Measurements from ENCODE around the gene SLC12A8. TPM values are rescaled to one million over a fixed set of nuclear protein-coding genes. Genes with fewer than 3 reads are reported as not detected.

SLC12A8 gene
- total RNA-seq, 2 experiments from 2014 or later, result 0.26 to 0.39 TPM

- Mint-ChIP-seq H3K9me3 (ENCODE audit: low read depth) (no peaks in the 10 kb centered on the region), H3K36me3 (ENCODE audit: low read depth) (no peaks in the 10 kb centered on the region), H3K27me3 (peaks cover 19% of the 10 kb centered on the region), H3K27ac (no peak overlapping the region), H3K4me3 (no peak overlapping the region), H3K4me1 (no peaks in the 10 kb centered on the region)
- ChIA-PET POLR2A (no interaction called here), CTCF (interaction anchor here (0.6 kb wide), 1 partner anchor 447 kb away, joined by 3 read pairs; no protein-coding TSS in a partner anchor)
- DNase-seq (no peak), ATAC-seq (no peak)
- intact Hi-C loops (cut with DNase I, micrococcal nuclease), result no loop called here
Measured at GRCh38 chr3:125194061-125194848, 18.3 kb downstream of the SLC12A8 start.

- Mint-ChIP-seq H3K4me1 (no peaks in the 10 kb centered on the region), H3K27me3 (peaks cover 17% of the 10 kb centered on the region), H3K36me3 (ENCODE audit: low read depth) (no peaks in the 10 kb centered on the region), H3K9me3 (ENCODE audit: low read depth) (no peaks in the 10 kb centered on the region), H3K4me3 (no peak overlapping the region), H3K27ac (no peak overlapping the region)
- DNase-seq (no peak), ATAC-seq (no peak)
- intact Hi-C loops (cut with DNase I, micrococcal nuclease), result no loop called here
- ChIA-PET POLR2A (no interaction called here), CTCF (interaction anchor here (0.6 kb wide), 1 partner anchor 22 kb away, joined by 3 read pairs; no protein-coding TSS in a partner anchor)
Measured at GRCh38 chr3:125192190-125193035, 20.1 kb downstream of the SLC12A8 start.

- no peak for DNase-seq
- no peaks in the 10 kb centered on the region for H3K4me1 Mint-ChIP-seq
- peak; percentile 44 for ATAC-seq
- ChIA-PET POLR2A (no interaction called here), CTCF (interaction anchor here (0.6 to 0.7 kb wide), 2 partner anchors 21 to 39 kb away, joined by 3 read pairs; no protein-coding TSS in a partner anchor)
- no peak overlapping the region for H3K27ac Mint-ChIP-seq
- no peaks in the 10 kb centered on the region for H3K36me3 Mint-ChIP-seq (ENCODE audit: low read depth)
- intact Hi-C loops (cut with DNase I, micrococcal nuclease), result no loop called here
- H3K27me3 Mint-ChIP-seq, result peaks cover 16% of the 10 kb centered on the region
- H3K4me3 Mint-ChIP-seq, result no peak overlapping the region
- no peaks in the 10 kb centered on the region for H3K9me3 Mint-ChIP-seq (ENCODE audit: low read depth)
Measured at GRCh38 chr3:125191730-125192129, 20.8 kb downstream of the SLC12A8 start.

- H3K27ac Mint-ChIP-seq, result no peak overlapping the region
- intact Hi-C loops (cut with DNase I, micrococcal nuclease), result no loop called here
- ATAC-seq (no peak), DNase-seq (no peak)
- ChIA-PET POLR2A (no interaction called here), CTCF (interaction anchor here (0.7 kb wide), 1 partner anchor 38 kb away, joined by 3 read pairs; no protein-coding TSS in a partner anchor)
- peaks cover 16% of the 10 kb centered on the region for H3K27me3 Mint-ChIP-seq
- H3K4me3 Mint-ChIP-seq, result no peak overlapping the region
- no peaks in the 10 kb centered on the region for H3K36me3 Mint-ChIP-seq (ENCODE audit: low read depth)
- H3K4me1 Mint-ChIP-seq, result peaks cover 3% of the 10 kb centered on the region
- H3K9me3 Mint-ChIP-seq (ENCODE audit: low read depth), result no peaks in the 10 kb centered on the region
Measured at GRCh38 chr3:125191256-125191655, 21.3 kb downstream of the SLC12A8 start.

GRCh38 chr3:125190786-125191185 lies 21.8 kb downstream of the SLC12A8 start:
- intact Hi-C loops (cut with DNase I, micrococcal nuclease), result no loop called here
- H3K27ac Mint-ChIP-seq, result no peak overlapping the region

GRCh38 chr3:125189378-125190165 lies 23.0 kb downstream of the SLC12A8 start:
- ChIA-PET POLR2A (no interaction called here), CTCF (interaction anchor here (0.7 to 1.0 kb wide), 2 partner anchors 13 to 247 kb away, joined by 3 read pairs; no protein-coding TSS in a partner anchor)
- no peak for DNase-seq
- ATAC-seq, result no peak
- Mint-ChIP-seq H3K9me3 (ENCODE audit: low read depth) (no peaks in the 10 kb centered on the region), H3K4me1 (peaks cover 5% of the 10 kb centered on the region), H3K36me3 (ENCODE audit: low read depth) (no peaks in the 10 kb centered on the region), H3K27ac (no peak overlapping the region), H3K27me3 (peaks cover 15% of the 10 kb centered on the region), H3K4me3 (no peak overlapping the region)
- intact Hi-C loops (cut with DNase I, micrococcal nuclease), result no loop called here

More at GRCh38 chr3:125190786-125191185, 21.8 kb downstream of the SLC12A8 start:
- ChIA-PET POLR2A (no interaction called here), CTCF (interaction anchor here (0.7 kb wide), 1 partner anchor 1744 kb away, joined by 3 read pairs; no protein-coding TSS in a partner anchor)
- Mint-ChIP-seq H3K4me3 (no peak overlapping the region), H3K36me3 (ENCODE audit: low read depth) (no peaks in the 10 kb centered on the region), H3K27me3 (peaks cover 16% of the 10 kb centered on the region), H3K9me3 (ENCODE audit: low read depth) (no peaks in the 10 kb centered on the region), H3K4me1 (peaks cover 5% of the 10 kb centered on the region)
- DNase-seq (no peak), ATAC-seq (no peak)

GRCh38 chr3:125188955-125189354 lies 23.6 kb downstream of the SLC12A8 start:
- H3K36me3 Mint-ChIP-seq (ENCODE audit: low read depth), result no peaks in the 10 kb centered on the region
- H3K4me3 Mint-ChIP-seq, result no peak overlapping the region
- ChIA-PET POLR2A (no interaction called here), CTCF (interaction anchor here (0.7 to 1.3 kb wide), 2 partner anchors 14 to 21 kb away, joined by 3 to 4 read pairs; no protein-coding TSS in a partner anchor)
- H3K9me3 Mint-ChIP-seq (ENCODE audit: low read depth), result no peaks in the 10 kb centered on the region
- ATAC-seq, result no peak
- no peak for DNase-seq
- H3K27ac Mint-ChIP-seq, result no peak overlapping the region
- peaks cover 5% of the 10 kb centered on the region for H3K4me1 Mint-ChIP-seq
- H3K27me3 Mint-ChIP-seq, result peaks cover 13% of the 10 kb centered on the region
- intact Hi-C loops (cut with DNase I, micrococcal nuclease), result no loop called here

- ATAC-seq (no peak), DNase-seq (no peak)
- Mint-ChIP-seq H3K27ac (no peak overlapping the region), H3K4me1 (peaks cover 5% of the 10 kb centered on the region), H3K9me3 (ENCODE audit: low read depth) (no peaks in the 10 kb centered on the region), H3K36me3 (ENCODE audit: low read depth) (no peaks in the 10 kb centered on the region), H3K4me3 (no peak overlapping the region), H3K27me3 (peaks cover 7% of the 10 kb centered on the region)
- ChIA-PET POLR2A (no interaction called here), CTCF (interaction anchor here (0.6 to 1.3 kb wide), 2 partner anchors 19 to 242 kb away, joined by 3 to 4 read pairs; no protein-coding TSS in a partner anchor)
- intact Hi-C loops (cut with DNase I, micrococcal nuclease), result no loop called here
Measured at GRCh38 chr3:125187599-125187910, 25.0 kb downstream of the SLC12A8 start.

- peaks cover 3% of the 10 kb centered on the region for H3K27me3 Mint-ChIP-seq
- H3K27ac Mint-ChIP-seq, result no peak overlapping the region
- H3K36me3 Mint-ChIP-seq (ENCODE audit: low read depth), result no peaks in the 10 kb centered on the region
- no peak overlapping the region for H3K4me3 Mint-ChIP-seq
- intact Hi-C loops (cut with DNase I, micrococcal nuclease), result no loop called here
- POLR2A ChIA-PET, result no interaction called here
- H3K4me1 Mint-ChIP-seq, result peaks cover 5% of the 10 kb centered on the region
- no peaks in the 10 kb centered on the region for H3K9me3 Mint-ChIP-seq (ENCODE audit: low read depth)
- CTCF ChIA-PET, result interaction anchor here (0.8 kb wide), 1 partner anchor 80 kb away, joined by 4 read pairs; no protein-coding TSS in a partner anchor
- ATAC-seq, result no peak
- DNase-seq, result no peak
Measured at GRCh38 chr3:125186800-125187598, 25.5 kb downstream of the SLC12A8 start.

GRCh38 chr3:125186261-125186787 lies 26.2 kb downstream of the SLC12A8 start:
- peaks cover 5% of the 10 kb centered on the region for H3K4me1 Mint-ChIP-seq
- intact Hi-C loops (cut with DNase I, micrococcal nuclease), result no loop called here
- H3K9me3 Mint-ChIP-seq (ENCODE audit: low read depth), result no peaks in the 10 kb centered on the region
- CTCF ChIA-PET, result interaction anchor here (0.8 kb wide), 1 partner anchor 81 kb away, joined by 4 read pairs; no protein-coding TSS in a partner anchor
- no peak overlapping the region for H3K27ac Mint-ChIP-seq
- POLR2A ChIA-PET, result no interaction called here
- H3K36me3 Mint-ChIP-seq (ENCODE audit: low read depth), result no peaks in the 10 kb centered on the region
- H3K4me3 Mint-ChIP-seq, result no peak overlapping the region
- ATAC-seq, result peak; percentile 42
- peaks cover 2% of the 10 kb centered on the region for H3K27me3 Mint-ChIP-seq
- DNase-seq, result peak; percentile 57

Measured in activated CD4-positive, alpha-beta T cell treated with anti-CD3 and anti-CD28 coated beads for 36 hours (primary cell).